GM13976 (cell line): ENCODE results near the gene NSD2.

ENCODE experiments used
- DNase-seq: peaks from one replicate; pipeline ENCODE4 v3.0.0; 2012; ENCODE audit warnings: low spot score
- CTCF ChIP-seq: IDR thresholded peaks from 2 replicates; pipeline ENCODE4 v1.5.1; 2012; ENCODE audit warnings: borderline replicate concordance, mild to moderate bottlenecking; ENCODE audit not compliant: insufficient read depth; ENCODE audit errors: extremely low read depth, missing control alignments, control extremely low read depth
- in situ Hi-C: fragments of 300-500 bp; cut with MboI; formaldehyde crosslinking; loops from one replicate; pipeline ENCODE4 v1.12.0; 2022; ENCODE audit warnings: low sequenced_read_pairs, mixed read lengths, inconsistent platforms; ENCODE audit not compliant: unreplicated experiment

Gene NSD2

GRCh38 chr4:2006367-2006766 lies 135.2 kb downstream of the NSD2 start:
- no peak for DNase-seq
- in situ Hi-C loops = no loop called here
- no peak for TF ChIP-seq CTCF

DNA sequence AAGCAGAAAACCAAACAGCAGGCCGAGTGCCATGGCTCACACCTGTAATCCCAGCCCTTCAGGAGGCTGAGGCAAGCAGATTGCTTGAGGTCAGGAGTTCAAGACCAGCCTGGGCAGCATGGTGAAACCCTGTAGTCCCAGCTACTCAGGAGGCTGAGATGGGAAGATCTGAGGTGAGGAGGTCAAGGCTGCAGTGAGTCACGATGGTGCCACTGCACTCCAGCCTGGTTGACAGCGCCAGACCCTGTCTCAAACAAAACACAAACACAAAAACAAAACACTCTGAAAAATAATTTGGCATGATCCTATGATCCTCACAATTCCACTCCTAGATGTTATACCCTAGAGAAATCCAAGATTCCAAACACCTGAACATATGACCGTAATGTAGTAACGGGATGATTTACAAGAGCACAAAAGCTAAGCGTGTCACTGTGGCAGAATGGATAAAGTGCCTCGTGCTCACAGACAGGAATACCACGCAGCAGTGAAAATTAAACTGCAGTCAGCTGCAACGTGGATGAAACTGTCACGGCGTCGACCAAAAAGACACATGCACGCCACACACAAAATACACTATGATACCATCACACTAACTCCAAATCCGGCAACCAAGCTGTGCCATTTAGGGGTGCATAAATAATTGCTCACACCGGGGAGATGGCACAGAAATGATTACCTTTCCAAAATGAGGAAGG lies 135.9 kb downstream of the NSD2 start:
- TF ChIP-seq CTCF = no peak
- DNase-seq = no peak
- in situ Hi-C loops = no loop called here

GRCh38 chr4:2007804-2008670 lies 136.8 kb downstream of the NSD2 start:
- peak; percentile 26 for DNase-seq
- in situ Hi-C loops = no loop called here
- no peak for TF ChIP-seq CTCF

GRCh38 chr4:2008671-2008920 lies 137.4 kb downstream of the NSD2 start:
- DNase-seq = no peak
- TF ChIP-seq CTCF = no peak
- in situ Hi-C loops = no loop called here

GRCh38 chr4:2008921-2009650 lies 137.9 kb downstream of the NSD2 start, which contains the start of gene NELFA:
NELFA (minus strand) TSS chr4:2008974; CDS start chr4:2008959, 15 bp downstream.
- peak; percentile 30 for TF ChIP-seq CTCF
- DNase-seq = peak; percentile 96
- in situ Hi-C loops = no loop called here

DNA sequence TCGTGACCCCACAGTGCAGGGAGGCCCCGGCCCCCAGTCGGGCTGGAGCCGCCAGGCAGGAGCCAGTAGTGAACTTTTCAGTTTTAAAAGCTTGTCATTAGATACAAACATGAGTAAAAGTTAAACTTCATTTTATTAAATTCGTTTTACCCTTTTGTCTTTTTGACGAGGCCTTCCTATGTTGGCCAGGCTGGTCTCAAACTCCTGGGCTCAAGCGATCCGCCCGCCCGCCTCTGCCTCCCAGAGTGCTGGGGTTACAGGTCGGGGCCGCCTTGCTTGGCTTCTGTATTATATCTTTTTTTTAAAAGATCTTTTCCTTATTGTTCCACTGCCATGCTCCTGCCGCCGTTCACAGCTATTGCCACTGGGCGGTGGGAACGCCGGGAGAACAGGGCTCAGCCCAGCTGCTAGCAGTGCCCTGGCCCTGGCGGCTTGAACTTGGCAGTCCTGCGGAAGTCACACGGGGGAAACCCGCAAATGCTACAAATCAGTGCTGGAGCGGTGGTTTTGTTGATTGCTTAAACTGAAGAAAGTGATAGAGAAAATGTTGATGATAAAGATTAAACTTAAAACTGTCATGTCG lies 138.5 kb downstream of the NSD2 start:
- no peak for TF ChIP-seq CTCF
- peak; percentile 67 for DNase-seq
- in situ Hi-C loops = no loop called here
